Large intestine (tissue), 3 donors: ENCODE data around the gene RIMBP2. TPM values are rescaled to one million over a fixed set of nuclear protein-coding genes. Genes with fewer than 3 reads are reported as not detected.
"Not testable (repeated sequence)": the region's sequence is repeated elsewhere in the genome, so short reads cannot be mapped to it uniquely, and the experiment has no call there.

Experiments used
- DNase-seq, 2 donors: peaks; one replicate each; pipeline versions ENCODE4 v3.0.0 to v3.0.0-alpha.2; 2013
- H3K27ac ChIP-seq: one replicate; pipeline ENCODE4 v1.5.1; 2013; ENCODE audit warnings: low read length
- H3K27me3 ChIP-seq: 2 replicates; pipeline ENCODE4 v1.6.1; 2013; ENCODE audit warnings: low read length; ENCODE audit not compliant: control insufficient read depth, insufficient read depth
- H3K36me3 ChIP-seq: 2 replicates; pipeline ENCODE4 v1.6.1; 2013; ENCODE audit warnings: low read length; ENCODE audit not compliant: control insufficient read depth, insufficient read depth
- H3K4me1 ChIP-seq: one replicate; pipeline ENCODE4 v1.6.1; 2013; ENCODE audit warnings: low read length; ENCODE audit not compliant: control insufficient read depth, insufficient read depth
- H3K4me3 ChIP-seq: one replicate; pipeline ENCODE4 v1.5.1; 2013; ENCODE audit warnings: low read length
- H3K9me3 ChIP-seq: one replicate; pipeline ENCODE4 v1.6.1; 2013; ENCODE audit warnings: mild to moderate bottlenecking, low read depth, low read length, moderate library complexity; ENCODE audit not compliant: control insufficient read depth
- WGBS: methylation state at CpG from one replicate; pipeline ENCODE4 v1.1.5; 2013; ENCODE audit warnings: low lambda C conversion rate; ENCODE audit not compliant: insufficient coverage; 5-methylcytosine and 5-hydroxymethylcytosine counted together
- polyA plus RNA-seq: library from polyadenylated mRNA; unstranded; fragments of 120-200 nt; gene quantifications from one replicate; pipeline ENCODE4 v1.2.1, GENCODE V29; 2013

RIMBP2 gene
- polyA plus RNA-seq, 1 donor = 22.7 TPM

DNA sequence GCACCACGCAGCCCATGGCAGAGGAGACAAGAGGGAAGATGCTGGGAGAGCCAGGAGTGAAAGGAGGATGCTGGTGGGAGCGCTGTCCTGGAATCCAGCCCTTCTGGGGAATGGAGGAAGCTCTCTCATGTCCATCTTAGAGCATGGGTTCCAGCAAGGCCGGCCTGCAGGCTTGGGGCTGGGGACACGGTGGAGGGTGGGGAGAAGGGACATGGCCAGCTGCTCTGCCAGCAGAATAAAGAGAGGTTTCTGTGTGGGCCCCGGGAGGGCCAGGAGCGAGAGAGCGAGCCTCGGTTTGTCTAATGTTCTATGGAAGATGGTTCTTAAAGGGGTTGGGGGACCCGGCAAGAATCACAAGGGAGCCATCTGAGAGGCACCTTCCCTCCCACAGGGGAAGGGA, 60.2 kb downstream of the RIMBP2 start:
- no peak overlapping the region for H3K4me3 ChIP-seq
- H3K27me3 ChIP-seq = peaks cover 5% of the 10 kb centered on the region
- DNase-seq = no peak
- no peak overlapping the region for H3K27ac ChIP-seq
- H3K4me1 ChIP-seq = no peaks in the 10 kb centered on the region
- no peaks in the 10 kb centered on the region for H3K36me3 ChIP-seq
- no peaks in the 10 kb centered on the region for H3K9me3 ChIP-seq
- 100% methylated on average over 2 of the region's 9 CpGs for WGBS

DNA sequence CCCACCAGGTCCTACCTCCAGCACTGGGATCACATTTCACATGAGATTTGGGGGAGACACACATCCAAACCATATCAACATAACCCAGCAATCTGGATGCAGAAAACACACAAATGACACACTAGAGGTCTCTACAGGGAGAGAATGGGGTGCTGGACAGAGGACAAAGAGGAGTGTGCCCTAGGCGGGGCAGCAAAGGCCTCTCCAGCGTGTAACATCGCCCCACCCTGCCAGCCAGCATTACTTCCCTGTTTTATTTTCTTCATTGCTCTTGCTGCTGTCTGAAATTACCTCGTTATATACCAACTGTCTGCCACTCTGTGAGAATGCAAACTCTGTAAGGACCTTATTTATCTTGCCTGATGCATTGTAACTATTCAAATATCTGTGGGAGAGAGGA, 61.1 kb downstream of the RIMBP2 start:
- H3K4me1 ChIP-seq = no peaks in the 10 kb centered on the region
- H3K36me3 ChIP-seq = no peaks in the 10 kb centered on the region
- peaks cover 5% of the 10 kb centered on the region for H3K27me3 ChIP-seq
- no peaks in the 10 kb centered on the region for H3K9me3 ChIP-seq
- no peak overlapping the region for H3K27ac ChIP-seq
- H3K4me3 ChIP-seq = no peak overlapping the region
- no peak for DNase-seq
- WGBS = 71% methylated on average over 1 of the region's 4 CpGs

DNA sequence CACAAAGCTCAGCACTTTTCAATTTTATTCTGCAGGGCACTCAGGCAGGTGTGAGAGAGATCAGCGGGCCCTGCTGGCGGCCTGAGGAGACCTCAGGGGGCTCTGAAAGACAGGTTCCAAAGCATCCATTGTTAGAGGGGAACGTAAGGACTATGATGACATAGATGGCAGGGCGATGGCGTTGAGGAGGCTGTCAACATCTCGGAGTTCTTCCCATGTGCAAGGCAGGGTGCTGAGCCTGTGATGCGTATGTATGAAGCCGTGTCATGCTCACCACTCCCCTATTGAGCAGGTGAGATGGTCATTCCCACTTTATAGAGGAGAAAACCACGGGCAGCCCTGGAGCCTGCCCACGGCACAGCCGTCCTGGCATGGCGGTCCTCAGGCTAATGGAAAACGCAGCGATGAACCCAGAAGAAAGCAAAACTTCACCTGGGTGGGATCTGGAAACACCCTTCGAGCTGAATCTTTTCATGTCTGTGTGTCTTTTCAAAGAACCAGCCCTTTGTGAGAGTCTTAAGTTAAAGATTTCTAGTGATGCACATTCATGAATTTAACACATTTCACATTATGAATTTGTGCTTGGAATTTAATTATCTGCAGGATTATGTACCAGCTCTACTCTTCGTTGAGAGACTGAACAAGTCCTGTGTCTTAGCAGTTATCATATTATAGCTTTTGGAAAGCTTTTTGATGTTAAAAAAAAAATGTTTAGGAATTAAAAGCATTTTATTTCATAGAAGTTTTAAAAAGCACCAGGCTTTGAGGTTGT, 64.7 kb downstream of the RIMBP2 start:
- Histone ChIP-seq H3K27ac (no peak overlapping the region), H3K27me3 (no peaks in the 10 kb centered on the region), H3K9me3 (no peaks in the 10 kb centered on the region), H3K4me1 (no peaks in the 10 kb centered on the region), H3K36me3 (no peaks in the 10 kb centered on the region), H3K4me3 (no peak overlapping the region)
- WGBS = no CpG with 5 or more reads among the region's 16 CpGs
- no peak for DNase-seq

DNA sequence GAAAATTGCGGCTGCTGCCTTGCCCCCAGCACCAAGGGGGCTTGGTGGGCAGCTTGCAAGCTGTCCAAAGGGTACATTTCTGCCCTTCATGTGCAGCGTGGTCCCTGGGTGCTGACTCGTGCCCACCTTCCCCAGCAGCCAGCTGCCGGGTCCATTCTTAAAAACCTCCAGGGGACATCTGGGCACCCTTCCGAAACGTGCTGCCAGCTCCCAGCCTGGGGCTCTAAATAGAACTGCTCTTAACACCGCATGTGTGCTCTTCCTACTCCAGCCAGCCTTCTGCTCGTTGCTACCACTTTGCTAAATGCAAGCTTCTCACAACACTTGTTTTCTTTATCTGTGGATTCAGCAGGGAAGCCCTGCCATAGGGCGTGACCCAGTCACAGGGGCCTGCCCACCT, 66.0 kb downstream of the RIMBP2 start:
- no peak for DNase-seq
- WGBS = 40% methylated on average over 2 of the region's 9 CpGs

DNA sequence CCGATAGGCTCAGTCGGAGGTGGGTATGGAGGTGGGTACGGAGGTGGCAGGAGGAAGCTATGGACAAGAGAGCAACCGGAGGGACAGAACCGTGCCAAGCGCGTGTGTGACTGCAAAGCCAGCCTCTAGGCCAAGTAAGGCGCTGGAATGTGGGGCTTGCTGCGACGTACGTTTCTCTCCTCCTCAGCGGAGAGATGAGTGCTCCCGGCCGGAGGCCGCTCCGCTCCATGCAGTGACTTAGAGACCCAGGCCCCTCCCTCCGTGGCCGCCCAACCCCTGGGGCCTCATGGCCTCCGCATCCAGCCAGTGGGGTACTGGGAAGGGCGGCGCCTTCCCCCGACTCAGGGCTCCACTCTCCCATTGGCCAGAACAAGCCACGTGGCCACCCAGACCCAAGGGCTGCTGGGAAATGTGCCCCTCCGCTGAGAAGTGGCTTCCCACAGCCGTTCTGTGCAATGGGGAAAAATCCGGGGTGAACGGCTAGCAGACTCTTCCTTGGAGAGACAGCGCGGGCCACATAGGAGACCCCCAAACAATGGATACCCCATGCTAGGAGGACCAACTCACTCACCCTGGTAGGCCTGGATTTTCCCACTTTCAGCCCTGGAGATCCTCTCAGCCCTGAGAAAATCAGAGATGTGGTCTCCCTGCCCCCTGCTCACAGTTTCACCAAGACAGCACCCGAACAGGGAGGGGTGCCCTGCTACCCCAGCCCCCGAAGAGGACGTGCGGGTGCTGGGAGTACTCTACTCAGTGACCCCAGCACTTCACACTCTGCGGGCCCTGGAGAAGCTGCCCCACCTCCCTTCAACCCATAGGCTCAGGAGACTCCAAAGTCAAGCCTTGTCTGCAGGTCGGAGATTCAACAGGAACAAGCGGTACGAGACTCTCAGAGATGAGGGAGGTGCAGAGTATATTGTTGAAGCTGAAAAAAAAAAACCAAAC, 66.7 kb downstream of the RIMBP2 start:
- Histone ChIP-seq H3K4me1 (no peaks in the 10 kb centered on the region), H3K27ac (no peak overlapping the region)

More for the DNA sequence above, 66.0 kb downstream of the RIMBP2 start:
- Histone ChIP-seq H3K27ac (no peak overlapping the region), H3K36me3 (no peaks in the 10 kb centered on the region), H3K27me3 (no peaks in the 10 kb centered on the region), H3K4me3 (no peak overlapping the region), H3K9me3 (no peaks in the 10 kb centered on the region), H3K4me1 (no peaks in the 10 kb centered on the region)

DNA sequence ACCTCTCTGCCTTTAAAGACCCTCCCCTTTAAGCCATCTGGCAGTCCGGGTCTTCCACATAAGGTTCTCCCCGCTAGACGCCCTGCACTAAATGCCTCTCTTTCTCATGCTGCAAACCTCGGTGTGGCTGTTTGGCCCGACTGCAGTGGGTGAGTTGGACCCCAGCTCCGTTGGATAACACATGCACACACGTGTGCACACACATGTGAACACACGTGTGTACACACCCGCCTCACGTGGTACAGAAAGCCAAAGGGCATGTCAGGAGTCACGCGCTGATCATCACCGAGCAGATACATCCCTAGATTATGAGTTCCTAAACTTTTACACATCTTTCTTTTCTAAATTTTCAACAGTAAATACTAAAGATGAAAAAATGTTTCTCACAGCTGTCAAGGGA, 68.3 kb downstream of the RIMBP2 start:
- Histone ChIP-seq H3K36me3 (no peaks in the 10 kb centered on the region), H3K27me3 (no peaks in the 10 kb centered on the region), H3K9me3 (no peaks in the 10 kb centered on the region), H3K27ac (no peak overlapping the region), H3K4me1 (no peaks in the 10 kb centered on the region), H3K4me3 (no peak overlapping the region)
- WGBS = no CpG with 5 or more reads among the region's 13 CpGs
- no peak for DNase-seq

More for the DNA sequence above, 66.7 kb downstream of the RIMBP2 start:
- H3K36me3 ChIP-seq = no peaks in the 10 kb centered on the region
- H3K27me3 ChIP-seq = no peaks in the 10 kb centered on the region
- no peak overlapping the region for H3K4me3 ChIP-seq
- H3K9me3 ChIP-seq = no peaks in the 10 kb centered on the region
- no CpG with 5 or more reads among the region's 37 CpGs for WGBS
- DNase-seq = no peak

DNA sequence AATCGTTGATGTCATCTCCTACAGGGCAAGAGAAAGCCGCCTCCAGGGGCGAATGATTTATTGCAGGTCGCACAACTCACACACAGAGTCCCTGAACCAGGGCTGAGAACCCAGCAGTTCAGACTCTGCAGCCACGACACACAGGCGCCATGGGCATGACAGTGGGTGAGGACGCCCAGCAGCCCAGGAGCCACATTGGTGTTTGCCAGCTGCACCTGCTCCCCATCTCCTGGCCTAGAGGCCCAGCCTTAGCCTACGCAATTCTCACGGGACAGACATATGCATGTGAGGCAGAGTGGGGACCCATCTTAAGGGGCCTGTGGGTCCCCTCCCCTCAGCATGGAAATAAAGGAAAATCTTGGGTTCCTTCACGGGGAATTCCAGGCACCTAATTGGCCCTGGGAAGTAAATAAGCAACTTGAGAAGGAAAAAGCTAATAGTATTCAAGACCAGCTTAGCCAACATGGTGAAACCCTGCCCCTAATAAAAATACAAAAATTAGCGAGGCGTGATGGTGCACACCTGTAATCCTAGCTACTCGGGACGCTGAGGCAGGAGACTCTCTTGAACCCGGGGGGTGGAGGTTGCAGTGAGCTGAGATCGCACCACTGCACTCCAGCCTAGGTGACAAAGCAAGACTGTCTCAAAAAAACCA, 69.3 kb downstream of the RIMBP2 start:
- DNase-seq = no peak
- 100% methylated on average over 2 of the region's 16 CpGs for WGBS

DNA sequence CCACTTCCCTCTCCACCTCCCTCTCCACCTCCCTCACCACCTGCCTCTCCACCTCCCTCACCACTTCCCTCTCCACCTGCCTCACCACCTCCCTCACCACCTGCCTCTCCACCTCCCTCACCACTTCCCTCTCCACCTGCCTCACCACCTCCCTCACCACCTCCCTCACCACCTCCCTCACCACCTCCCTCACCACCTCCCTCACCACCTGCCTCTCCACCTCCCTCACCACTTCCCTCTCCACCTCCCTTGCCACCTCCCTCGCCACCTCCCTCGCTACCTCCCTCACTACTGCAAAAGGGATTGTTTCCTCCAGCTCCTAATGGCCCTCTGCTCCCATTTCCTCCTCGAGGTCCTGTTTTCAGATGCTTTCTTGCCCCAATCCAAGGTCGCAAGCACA, 69.9 kb downstream of the RIMBP2 start:
- 75% methylated on average over 1 of the region's 4 CpGs for WGBS
- H3K27ac ChIP-seq, H3K4me3 ChIP-seq, H3K27me3 ChIP-seq, H3K9me3 ChIP-seq, H3K36me3 ChIP-seq, H3K4me1 ChIP-seq, DNase-seq: not testable (repeated sequence)

More for the DNA sequence above, 69.3 kb downstream of the RIMBP2 start:
- Histone ChIP-seq H3K27me3 (no peaks in the 10 kb centered on the region), H3K4me1 (no peaks in the 10 kb centered on the region), H3K4me3 (no peak overlapping the region), H3K27ac (no peak overlapping the region), H3K9me3 (no peaks in the 10 kb centered on the region), H3K36me3 (no peaks in the 10 kb centered on the region)

DNA sequence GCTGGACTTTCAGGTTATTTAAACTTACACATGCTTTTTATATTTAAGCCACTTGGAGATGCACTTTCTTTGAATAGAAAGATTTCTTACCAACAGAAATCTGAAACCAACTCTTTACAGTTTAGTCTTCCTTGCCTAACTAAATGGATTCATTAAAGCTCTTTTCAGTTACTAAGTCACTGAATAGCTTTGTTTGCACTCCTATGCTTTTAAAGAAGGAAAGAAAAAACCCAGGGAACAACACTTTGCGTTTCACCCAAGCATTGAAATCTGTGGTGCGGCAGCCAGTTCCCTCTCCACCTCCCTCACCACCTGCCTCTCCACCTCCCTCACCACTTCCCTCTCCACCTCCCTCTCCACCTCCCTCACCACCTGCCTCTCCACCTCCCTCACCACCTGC, 70.3 kb downstream of the RIMBP2 start:
- no peak for DNase-seq
- H3K4me3 ChIP-seq = no peak overlapping the region
- no peaks in the 10 kb centered on the region for H3K36me3 ChIP-seq
- no peaks in the 10 kb centered on the region for H3K9me3 ChIP-seq
- H3K27me3 ChIP-seq = no peaks in the 10 kb centered on the region
- no CpG with 5 or more reads among the region's 2 CpGs for WGBS
- no peak overlapping the region for H3K27ac ChIP-seq
- H3K4me1 ChIP-seq = no peaks in the 10 kb centered on the region

DNA sequence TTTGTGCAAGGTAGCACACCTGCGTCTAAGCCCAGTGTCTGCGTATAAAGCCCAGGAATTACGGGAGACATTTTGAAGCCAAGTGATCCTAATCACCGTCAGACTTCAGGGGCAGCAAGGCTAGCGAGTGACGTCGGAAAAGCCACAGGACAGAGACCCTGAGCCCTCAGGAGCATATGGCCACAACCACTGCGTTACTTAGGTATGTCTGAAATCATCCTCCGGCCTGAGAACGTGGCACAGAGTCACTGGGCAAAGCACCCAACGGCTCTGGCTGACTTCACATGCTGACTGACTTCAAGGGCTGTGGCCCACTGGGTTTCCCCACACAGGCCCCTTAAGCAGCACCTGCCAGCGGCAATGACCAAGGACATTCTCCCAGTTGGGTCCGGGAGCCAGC, 71.5 kb downstream of the RIMBP2 start:
- Histone ChIP-seq H3K4me1 (no peaks in the 10 kb centered on the region), H3K4me3 (no peak overlapping the region), H3K27ac (no peak overlapping the region), H3K27me3 (no peaks in the 10 kb centered on the region), H3K36me3 (no peaks in the 10 kb centered on the region), H3K9me3 (no peaks in the 10 kb centered on the region)
- no CpG with 5 or more reads among the region's 13 CpGs for WGBS
- DNase-seq = no peak
